Trophoblast cell (in vitro differentiated cells and primary cell): Measurements from ENCODE around the gene GIN1.
"Not testable (repeated sequence)": the region's sequence is repeated elsewhere in the genome, so short reads cannot be mapped to it uniquely, and the experiment has no call there.

Experiments
- DNase-seq, 2 donors: peaks; one replicate each; pipeline ENCODE4 v3.0.0-alpha.2; 2016
- H2AFZ ChIP-seq: 2 replicates; pipeline ENCODE4 v1.6.1; 2013; ENCODE audit warnings: low read length, moderate library complexity, mild to moderate bottlenecking; ENCODE audit not compliant: insufficient read depth, poor library complexity
- H2AK5ac ChIP-seq: 2 replicates; pipeline ENCODE4 v1.6.1; 2013; ENCODE audit warnings: mild to moderate bottlenecking, low read length
- H2BK120ac ChIP-seq: 2 replicates; pipeline ENCODE4 v1.6.1; 2013; ENCODE audit warnings: low read length, mild to moderate bottlenecking, moderate library complexity; ENCODE audit not compliant: insufficient read depth, poor library complexity
- H2BK12ac ChIP-seq: 2 replicates; pipeline ENCODE4 v1.6.1; 2013; ENCODE audit warnings: mild to moderate bottlenecking, low read length, moderate library complexity
- H2BK5ac ChIP-seq: 2 replicates; pipeline ENCODE4 v1.6.1; 2013; ENCODE audit warnings: low read length, low read depth, moderate library complexity, mild to moderate bottlenecking; ENCODE audit not compliant: poor library complexity
- H3K14ac ChIP-seq: 2 replicates; pipeline ENCODE4 v1.6.1; 2013; ENCODE audit warnings: mild to moderate bottlenecking, low read length
- H3K18ac ChIP-seq: 2 replicates; pipeline ENCODE4 v1.6.1; 2013; ENCODE audit warnings: mild to moderate bottlenecking, low read length
- H3K23ac ChIP-seq: 2 replicates; pipeline ENCODE4 v1.6.1; 2013; ENCODE audit warnings: low read length
- H3K27ac ChIP-seq: 2 replicates; pipeline ENCODE4 v1.5.1; 2013; ENCODE audit warnings: low read depth, mild to moderate bottlenecking, inconsistent platforms, low read length, moderate library complexity
- H3K27me3 ChIP-seq: 2 replicates; pipeline ENCODE4 v1.6.1; 2013; ENCODE audit warnings: inconsistent platforms, mild to moderate bottlenecking, low read length, moderate library complexity; ENCODE audit not compliant: insufficient read depth
- H3K36me3 ChIP-seq, 2 experiments: 1 replicate in 1 of 2; 2 replicates in 1 of 2; pipeline ENCODE4 v1.6.1; 2013; ENCODE audit warnings: low read length in 2 of 2, mild to moderate bottlenecking in 2 of 2, moderate library complexity in 1 of 2; ENCODE audit not compliant: insufficient read depth in 2 of 2, control insufficient read depth in 1 of 2
- H3K4ac ChIP-seq: 2 replicates; pipeline ENCODE4 v1.6.1; 2013; ENCODE audit warnings: low read depth, mild to moderate bottlenecking, low read length, moderate library complexity
- H3K4me1 ChIP-seq, 2 experiments: 1 replicate in 1 of 2; 2 replicates in 1 of 2; pipeline ENCODE4 v1.6.1; 2013; ENCODE audit warnings: low read length in 2 of 2, mild to moderate bottlenecking in 2 of 2, moderate library complexity in 1 of 2; ENCODE audit not compliant: insufficient read depth in 2 of 2, control insufficient read depth in 1 of 2
- H3K4me2 ChIP-seq: 2 replicates; pipeline ENCODE4 v1.6.1; 2013; ENCODE audit warnings: inconsistent platforms, mild to moderate bottlenecking, low read length, moderate library complexity
- H3K4me3 ChIP-seq: 2 replicates; pipeline ENCODE4 v1.5.1; 2013; ENCODE audit warnings: mild to moderate bottlenecking, low read depth, low read length, inconsistent platforms
- H3K79me1 ChIP-seq: one replicate; pipeline ENCODE4 v1.6.1; 2013; ENCODE audit warnings: low read length
- H3K79me2 ChIP-seq: 2 replicates; pipeline ENCODE4 v1.6.1; 2013; ENCODE audit warnings: low read length, mild to moderate bottlenecking; ENCODE audit not compliant: control insufficient read depth, insufficient read depth, poor library complexity
- H3K9ac ChIP-seq: 2 replicates; pipeline ENCODE4 v1.6.1; 2013; ENCODE audit warnings: mild to moderate bottlenecking, low read length
- H3K9me3 ChIP-seq: 2 replicates; pipeline ENCODE4 v1.6.1; 2013; ENCODE audit warnings: low read depth, mild to moderate bottlenecking, control low read depth, inconsistent platforms, low read length; ENCODE audit not compliant: insufficient read depth
- H4K12ac ChIP-seq: 2 replicates; pipeline ENCODE4 v1.6.1; 2013; ENCODE audit warnings: low read depth, mild to moderate bottlenecking, low read length, moderate library complexity
- H4K8ac ChIP-seq: 2 replicates; pipeline ENCODE4 v1.6.1; 2013; ENCODE audit warnings: low read depth, mild to moderate bottlenecking, low read length, moderate library complexity
- H4K91ac ChIP-seq: one replicate; pipeline ENCODE4 v1.6.1; 2013; ENCODE audit warnings: low read depth, mild to moderate bottlenecking, low read length, moderate library complexity
- WGBS: extraction: QIAGEN DNeasy Blood & Tissue Kit; methylation state at CpG from one replicate; pipeline ENCODE4 v1.1.7; 2013; ENCODE audit warnings: missing lambda C conversion rate; ENCODE audit not compliant: insufficient read length, insufficient coverage; ENCODE audit errors: extremely low coverage; 5-methylcytosine and 5-hydroxymethylcytosine counted together

The GIN1 gene

DNA sequence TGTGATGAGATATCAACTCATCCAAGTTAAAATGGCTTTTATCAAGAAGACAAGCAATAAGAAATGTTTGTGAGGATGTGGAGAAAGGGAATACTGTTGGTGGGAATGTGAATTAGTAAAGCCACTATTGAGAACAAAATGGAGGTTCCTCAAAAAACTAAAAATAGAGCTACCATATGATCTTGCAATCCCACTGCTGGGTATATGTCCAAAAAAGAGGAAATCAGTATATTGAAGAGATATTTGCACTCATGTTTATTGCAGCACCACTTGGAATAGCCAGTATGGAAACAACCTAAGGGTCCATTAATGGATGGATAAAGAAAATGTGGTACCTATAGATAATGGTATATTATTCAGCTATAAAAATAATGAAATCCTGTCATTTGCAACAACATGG is 25.3 kb upstream of the GIN1 start:
- no peaks in the 10 kb centered on the region for H3K79me2 ChIP-seq
- no peak overlapping the region for H3K14ac ChIP-seq
- H3K9me3 ChIP-seq, result no peaks in the 10 kb centered on the region
- no peak for DNase-seq
- H2AFZ ChIP-seq, result no peak overlapping the region
- H2BK120ac ChIP-seq, result no peak overlapping the region
- H2AK5ac ChIP-seq, result no peak overlapping the region
- no peaks in the 10 kb centered on the region for H3K27me3 ChIP-seq
- H3K9ac ChIP-seq, result no peak overlapping the region
- no peak overlapping the region for H3K4me2 ChIP-seq
- H2BK5ac ChIP-seq, result no peak overlapping the region
- peaks cover 4 to 10% of the 10 kb centered on the region in 2 experiments for H3K36me3 ChIP-seq
- no peak overlapping the region for H3K4me3 ChIP-seq
- H2BK12ac ChIP-seq, result no peak overlapping the region
- no peak overlapping the region for H4K12ac ChIP-seq
- no peaks in the 10 kb centered on the region for H3K79me1 ChIP-seq
- no peak overlapping the region for H3K18ac ChIP-seq
- H3K4ac ChIP-seq, result no peak overlapping the region
- H3K4me1 ChIP-seq, result no peaks in the 10 kb centered on the region
- H3K23ac ChIP-seq, result no peak overlapping the region
- H4K8ac ChIP-seq, result no peak overlapping the region
- H4K91ac ChIP-seq, result no peak overlapping the region
- no peak overlapping the region for H3K27ac ChIP-seq

- not testable (repeated sequence) for H3K4ac ChIP-seq, H3K18ac ChIP-seq, H4K12ac ChIP-seq, DNase-seq, H3K79me2 ChIP-seq, H3K27ac ChIP-seq, H2BK5ac ChIP-seq, H4K8ac ChIP-seq, H4K91ac ChIP-seq, H2BK12ac ChIP-seq, H3K9ac ChIP-seq, H3K4me3 ChIP-seq, H3K23ac ChIP-seq, H2AK5ac ChIP-seq, H3K9me3 ChIP-seq, H2AFZ ChIP-seq, H3K79me1 ChIP-seq, H3K14ac ChIP-seq, H2BK120ac ChIP-seq, H3K4me2 ChIP-seq, H3K27me3 ChIP-seq, H3K4me1 ChIP-seq
- peaks cover 4 to 10% of the 10 kb centered on the region in 2 experiments for H3K36me3 ChIP-seq
- no CpG with 5 or more reads among the region's 25 CpGs for whole genome bisulfite sequencing
Measured at GRCh38 chr5:103142132-103142531, 22.2 kb upstream of the GIN1 start.

DNA sequence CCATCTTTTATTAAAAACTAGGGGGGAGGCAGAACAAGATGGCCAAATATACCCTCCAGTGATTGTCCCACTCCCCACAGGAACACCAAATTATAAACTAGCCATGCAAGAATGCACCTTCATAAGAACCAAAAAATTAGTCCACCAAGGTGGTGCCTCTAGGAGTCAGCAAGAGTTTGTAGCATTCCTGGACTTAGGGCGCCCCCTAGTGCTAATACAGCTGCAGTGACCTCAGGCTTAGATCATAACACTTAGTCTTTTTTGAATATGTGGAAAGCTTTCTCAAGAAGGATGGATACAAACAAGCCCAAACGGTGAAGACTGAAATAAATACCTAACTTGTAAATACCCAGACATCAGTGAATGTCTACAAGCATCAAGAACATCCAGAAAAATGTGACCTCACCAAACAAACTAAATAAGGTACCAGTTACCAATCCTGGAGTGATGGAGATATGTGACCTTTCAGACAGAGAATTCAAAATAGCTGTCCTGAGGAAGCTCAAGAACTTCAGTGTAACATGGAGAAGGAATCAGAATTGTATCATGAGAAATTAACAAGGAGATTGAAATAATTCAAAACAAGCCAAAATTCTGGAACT is 19.4 kb upstream of the GIN1 start:
- Histone ChIP-seq H2BK12ac (no peak overlapping the region), H3K9me3 (no peaks in the 10 kb centered on the region), H3K4me3 (no peak overlapping the region), H3K4ac (no peak overlapping the region), H3K4me2 (no peak overlapping the region), H2AK5ac (no peak overlapping the region), H4K12ac (no peak overlapping the region), H3K23ac (no peak overlapping the region), H2AFZ (no peak overlapping the region), H3K14ac (no peak overlapping the region), H3K79me1 (no peaks in the 10 kb centered on the region), H4K8ac (no peak overlapping the region), H3K4me1 (no peaks in the 10 kb centered on the region), H3K9ac (no peak overlapping the region), H2BK120ac (no peak overlapping the region), H3K27ac (no peak overlapping the region), H2BK5ac (no peak overlapping the region), H3K36me3 (peaks cover 6 to 14% of the 10 kb centered on the region in 2 experiments), H4K91ac (no peak overlapping the region), H3K18ac (no peak overlapping the region), H3K79me2 (no peaks in the 10 kb centered on the region), H3K27me3 (no peaks in the 10 kb centered on the region)
- peak; percentile 72 to 91 for DNase-seq
- WGBS, result no CpG with 5 or more reads among the region's 2 CpGs

- DNase-seq, result no peak
- WGBS, result no CpG with 5 or more reads among the region's 3 CpGs
- no peak overlapping the region for H3K18ac ChIP-seq
Measured at GRCh38 chr5:103138202-103138690, 18.3 kb upstream of the GIN1 start.

More at GRCh38 chr5:103138202-103138690, 18.3 kb upstream of the GIN1 start:
- Histone ChIP-seq H3K9ac (no peak overlapping the region), H3K79me2 (no peaks in the 10 kb centered on the region), H3K14ac (no peak overlapping the region), H3K79me1 (no peaks in the 10 kb centered on the region), H2BK12ac (no peak overlapping the region), H3K23ac (no peak overlapping the region), H4K12ac (no peak overlapping the region), H4K91ac (no peak overlapping the region), H3K4me1 (no peaks in the 10 kb centered on the region), H3K27ac (no peak overlapping the region), H2AFZ (no peak overlapping the region), H3K27me3 (no peaks in the 10 kb centered on the region), H2BK120ac (no peak overlapping the region), H3K4me2 (no peak overlapping the region), H3K9me3 (no peaks in the 10 kb centered on the region), H3K36me3 (peaks cover 5 to 14% of the 10 kb centered on the region in 2 experiments), H2AK5ac (no peak overlapping the region), H2BK5ac (no peak overlapping the region), H4K8ac (no peak overlapping the region), H3K4me3 (no peak overlapping the region), H3K4ac (no peak overlapping the region)
